Dedifferentiated amniotic fluid mesenchymal stem cell (primary cell): Measurements from ENCODE around the gene RGMA.
"Not testable (repeated sequence)": the region's sequence is repeated elsewhere in the genome, so short reads cannot be mapped to it uniquely, and the experiment has no call there.

Experiments
- DNase-seq: peaks from one replicate; pipeline ENCODE4 v3.0.0-alpha.2; 2016; ENCODE audit errors: extremely low spot score

Gene RGMA

GRCh38 chr15:93048426-93048721, 40.6 kb downstream of the RGMA start:
- no peak for DNase-seq

GRCh38 chr15:93047621-93048425, 41.2 kb downstream of the RGMA start:
- no peak for DNase-seq

GRCh38 chr15:93046721-93047120, 42.3 kb downstream of the RGMA start:
- no peak for DNase-seq

- DNase-seq = no peak
These were observed 42.9 kb downstream of the RGMA start for GRCh38 chr15:93046120-93046519.

GRCh38 chr15:93045191-93045785, 43.7 kb downstream of the RGMA start:
- no peak for DNase-seq

GRCh38 chr15:93044301-93045190, 44.5 kb downstream of the RGMA start:
- DNase-seq = no peak

- DNase-seq = no peak
These were observed 45.2 kb downstream of the RGMA start for GRCh38 chr15:93043621-93044300.

- no peak for DNase-seq
These were observed 46.2 kb downstream of the RGMA start for GRCh38 chr15:93042691-93043378.

- no peak for DNase-seq
These were observed 46.8 kb downstream of the RGMA start for GRCh38 chr15:93042211-93042610.

- no peak for DNase-seq
These were observed 47.9 kb downstream of the RGMA start for GRCh38 chr15:93041159-93041547.

GRCh38 chr15:93040288-93041158, 48.5 kb downstream of the RGMA start:
- no peak for DNase-seq

- not testable (repeated sequence) for DNase-seq
These were observed 49.3 kb downstream of the RGMA start for GRCh38 chr15:93039562-93040287.

- DNase-seq = no peak
These were observed 50.9 kb downstream of the RGMA start for GRCh38 chr15:93037820-93038705.

GRCh38 chr15:93036951-93037819, 51.8 kb downstream of the RGMA start:
- no peak for DNase-seq

GRCh38 chr15:93035953-93036810, 52.8 kb downstream of the RGMA start:
- DNase-seq = no peak

- DNase-seq = no peak
These were observed 53.7 kb downstream of the RGMA start for GRCh38 chr15:93035092-93035915.
